OCI-LY3 (cell line): ENCODE measurements around the gene OR11H7.

ENCODE experiments used
- EZH2phosphoT487 ChIP-seq: fragments of 200-600 bp; shearing (Covaris generic); IDR thresholded peaks from 2 replicates; pipeline ENCODE4 v1.6.1; 2018; ENCODE audit warnings: antibody characterized with exemption, mixed run types, low read depth
- TF ChIP-seq, protein P1 (sequence below): fragments of 200-600, 300-600 bp; sonication (generic); IDR thresholded peaks from 2 replicates; pipeline ENCODE4 v1.5.1; 2014; ENCODE audit warnings: antibody characterized with exemption, low read length, low read depth

DNA sequence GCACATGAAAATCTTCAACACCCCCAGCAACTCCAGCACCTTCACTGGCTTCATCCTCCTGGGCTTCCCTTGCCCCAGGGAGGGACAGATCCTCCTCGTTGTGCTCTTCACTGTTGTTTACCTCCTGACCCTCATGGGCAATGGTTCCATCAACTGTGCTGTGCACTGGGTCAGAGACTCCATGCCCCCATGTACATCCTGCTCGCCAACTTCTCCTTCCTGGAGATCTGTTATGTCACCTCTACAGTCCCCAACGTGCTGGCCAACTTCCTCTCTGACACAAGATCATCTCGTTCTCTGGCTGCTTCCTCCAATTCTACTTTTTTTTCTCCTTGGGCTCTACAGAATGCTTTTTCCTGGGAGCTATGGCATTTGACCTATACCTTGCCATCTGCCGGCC is 49.6 kb upstream of the OR11H7 start:
- TF ChIP-seq, protein P1, sequence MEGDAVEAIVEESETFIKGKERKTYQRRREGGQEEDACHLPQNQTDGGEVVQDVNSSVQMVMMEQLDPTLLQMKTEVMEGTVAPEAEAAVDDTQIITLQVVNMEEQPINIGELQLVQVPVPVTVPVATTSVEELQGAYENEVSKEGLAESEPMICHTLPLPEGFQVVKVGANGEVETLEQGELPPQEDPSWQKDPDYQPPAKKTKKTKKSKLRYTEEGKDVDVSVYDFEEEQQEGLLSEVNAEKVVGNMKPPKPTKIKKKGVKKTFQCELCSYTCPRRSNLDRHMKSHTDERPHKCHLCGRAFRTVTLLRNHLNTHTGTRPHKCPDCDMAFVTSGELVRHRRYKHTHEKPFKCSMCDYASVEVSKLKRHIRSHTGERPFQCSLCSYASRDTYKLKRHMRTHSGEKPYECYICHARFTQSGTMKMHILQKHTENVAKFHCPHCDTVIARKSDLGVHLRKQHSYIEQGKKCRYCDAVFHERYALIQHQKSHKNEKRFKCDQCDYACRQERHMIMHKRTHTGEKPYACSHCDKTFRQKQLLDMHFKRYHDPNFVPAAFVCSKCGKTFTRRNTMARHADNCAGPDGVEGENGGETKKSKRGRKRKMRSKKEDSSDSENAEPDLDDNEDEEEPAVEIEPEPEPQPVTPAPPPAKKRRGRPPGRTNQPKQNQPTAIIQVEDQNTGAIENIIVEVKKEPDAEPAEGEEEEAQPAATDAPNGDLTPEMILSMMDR, result no peak
- no peak for TF ChIP-seq EZH2phosphoT487
